Pulmonary artery endothelial cell (primary cell): ENCODE data around the gene GSTA5. TPM values are rescaled to one million over a fixed set of nuclear protein-coding genes. Genes with fewer than 3 reads are reported as not detected.
"Not testable (repeated sequence)": the region's sequence is repeated elsewhere in the genome, so short reads cannot be mapped to it uniquely, and the experiment has no call there.

ENCODE experiments used
- DNase-seq: peaks from one replicate; pipeline ENCODE4 v3.0.0-alpha.2; 2011; ENCODE audit warnings: low read depth, low spot score
- total RNA-seq: library from RNA; depleted of rRNA; stranded (reverse); fragments of >200 nt; gene quantifications from 2 replicates; pipeline ENCODE4 v1.2.3, GENCODE V29; 2014

GSTA5 gene
- not detected in 2 replicates for total RNA-seq

DNA sequence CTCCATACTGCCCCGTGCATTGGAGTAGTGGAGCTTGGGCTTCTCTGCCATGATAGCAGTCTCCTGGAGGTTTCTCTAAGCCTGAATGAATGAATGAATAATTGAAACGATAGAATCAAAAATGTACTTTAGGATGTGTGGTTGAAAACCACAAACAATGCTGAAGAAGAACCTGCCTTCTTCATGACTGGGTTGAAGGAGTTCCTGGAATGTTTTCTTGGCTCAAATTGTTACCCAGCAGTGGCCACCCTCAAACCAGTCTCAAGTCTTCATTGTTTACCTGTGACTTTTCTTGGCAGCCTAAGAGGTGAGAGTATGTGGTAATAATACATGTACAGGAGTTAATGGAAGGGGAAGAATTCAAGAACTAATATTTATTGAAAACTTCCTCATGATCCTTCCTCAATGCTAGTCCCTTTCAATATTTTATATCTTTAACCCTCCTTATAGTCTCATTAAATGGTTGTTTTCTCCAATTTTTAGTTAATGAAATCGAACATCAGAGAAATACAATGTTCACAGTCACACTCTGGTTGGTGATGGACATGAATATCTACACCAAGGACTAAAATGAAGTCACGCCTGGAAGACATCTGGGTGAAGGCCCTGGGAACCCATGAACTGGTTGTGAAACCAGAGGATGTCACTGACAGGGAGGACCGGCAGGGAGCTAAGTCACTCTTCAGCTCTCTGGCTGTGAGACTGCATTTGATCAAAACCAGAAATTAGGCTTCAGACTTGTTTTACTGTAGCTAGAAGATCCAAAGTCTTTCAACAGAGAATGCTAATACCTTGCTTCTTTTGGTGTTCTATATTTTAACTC, at the start of gene GSTA5:
GSTA5 (minus strand) TSS at position 51 of the 823 bp plus-strand sequence.
- no peak for DNase-seq

DNA sequence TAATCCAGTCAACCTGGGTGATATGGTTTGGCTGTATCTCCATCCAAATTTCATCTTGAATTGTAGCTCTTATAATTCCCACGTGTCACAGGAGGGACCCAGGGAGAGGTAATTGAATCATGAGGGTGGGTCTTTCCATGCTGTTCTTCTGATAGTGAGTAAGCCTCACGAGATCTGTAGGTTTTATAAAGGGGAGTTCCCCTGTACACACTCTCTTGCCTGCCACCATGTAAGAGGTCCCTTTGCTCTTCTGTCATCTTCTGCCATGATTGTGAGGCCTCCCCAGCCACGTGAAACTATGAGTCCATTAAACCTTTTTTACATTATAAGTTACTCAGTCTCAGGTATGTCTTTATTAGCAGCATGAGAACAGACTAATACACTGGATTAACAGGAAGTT, 49.4 kb upstream of the GSTA5 start:
- DNase-seq, result no peak

DNA sequence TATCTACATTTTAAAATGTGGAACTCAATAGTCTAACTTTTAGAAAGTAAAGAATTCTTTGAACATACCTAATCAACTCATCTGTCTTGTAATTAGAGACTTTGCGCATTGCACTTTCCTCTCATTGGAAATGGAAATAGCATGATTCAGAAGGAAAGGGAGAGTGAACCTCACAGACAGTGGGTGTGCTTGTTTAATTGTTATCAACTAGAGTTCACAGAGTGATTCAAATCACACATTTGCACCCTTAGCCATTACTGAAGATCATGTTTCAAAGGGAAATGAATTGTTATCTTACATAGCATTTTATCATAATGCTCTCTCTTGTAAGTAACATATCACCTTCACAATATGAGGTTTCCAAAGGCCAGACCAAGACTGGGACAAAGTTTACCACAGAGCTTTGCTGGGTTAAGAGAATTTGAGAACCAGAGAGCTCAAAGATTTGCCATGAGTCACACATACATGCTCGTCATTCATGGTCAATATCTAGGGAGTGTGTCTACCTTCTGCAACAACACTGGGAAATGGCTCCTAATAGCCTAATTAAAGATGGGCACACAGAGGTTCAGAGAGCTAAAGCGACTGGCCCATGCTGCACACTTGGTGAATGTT, 47.4 kb upstream of the GSTA5 start:
- no peak for DNase-seq

DNA sequence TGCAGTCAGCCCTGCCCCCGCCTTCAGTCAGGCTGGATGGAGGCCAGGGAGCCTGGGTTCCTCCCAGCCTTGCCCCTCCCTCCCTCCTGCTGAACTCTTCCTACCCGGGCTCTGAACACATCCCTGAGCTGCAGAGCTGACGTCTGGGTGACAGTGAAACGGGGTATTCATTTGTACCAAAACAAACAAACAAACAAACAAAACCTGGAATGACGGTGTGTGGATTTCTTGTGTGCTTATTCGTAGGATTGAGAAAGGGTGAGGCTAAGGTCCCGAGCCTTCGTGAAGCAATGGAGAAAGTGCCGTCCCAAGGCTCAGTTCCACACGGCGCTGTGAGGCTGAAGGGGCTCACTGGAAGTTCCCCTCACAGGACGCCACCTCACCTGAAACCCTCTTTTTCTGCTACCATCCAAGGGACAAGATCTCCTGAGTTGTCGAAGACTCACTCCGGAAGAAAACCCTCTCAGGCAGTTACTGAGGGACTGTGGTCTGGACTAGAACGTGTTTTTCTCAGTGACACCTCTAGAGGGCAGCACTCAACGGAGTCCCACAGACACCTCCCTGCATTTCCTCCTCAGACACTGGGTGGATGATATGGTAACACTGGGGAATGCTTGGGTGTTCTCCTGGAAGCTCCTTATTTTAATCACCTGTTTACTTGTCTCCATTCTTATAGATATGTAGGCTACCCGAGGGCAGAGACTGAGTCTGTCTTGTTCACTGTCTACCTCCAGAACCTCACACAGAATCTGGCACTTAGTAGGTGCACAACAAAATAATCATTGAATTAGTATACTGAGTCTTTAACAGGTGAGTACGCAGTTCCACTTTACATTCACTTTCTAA, 41.6 kb upstream of the GSTA5 start:
- peak; percentile 11 for DNase-seq

DNA sequence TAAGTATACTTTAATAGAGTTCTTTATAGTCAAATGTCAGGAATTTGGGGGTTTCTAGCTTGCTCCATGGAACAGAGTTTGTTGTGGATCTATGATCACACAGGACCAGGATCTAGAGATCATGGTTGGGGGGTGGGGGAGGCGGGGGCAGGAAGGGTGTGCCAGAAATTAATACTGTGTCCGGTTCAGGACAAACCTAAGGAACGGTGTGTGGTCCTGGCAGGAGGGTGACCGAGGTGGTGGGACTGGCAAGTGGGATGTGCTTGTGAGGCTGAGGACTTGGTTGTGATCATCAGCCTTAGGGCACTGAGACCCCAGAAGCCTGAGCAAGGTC, 41.0 kb upstream of the GSTA5 start:
- no peak for DNase-seq

DNA sequence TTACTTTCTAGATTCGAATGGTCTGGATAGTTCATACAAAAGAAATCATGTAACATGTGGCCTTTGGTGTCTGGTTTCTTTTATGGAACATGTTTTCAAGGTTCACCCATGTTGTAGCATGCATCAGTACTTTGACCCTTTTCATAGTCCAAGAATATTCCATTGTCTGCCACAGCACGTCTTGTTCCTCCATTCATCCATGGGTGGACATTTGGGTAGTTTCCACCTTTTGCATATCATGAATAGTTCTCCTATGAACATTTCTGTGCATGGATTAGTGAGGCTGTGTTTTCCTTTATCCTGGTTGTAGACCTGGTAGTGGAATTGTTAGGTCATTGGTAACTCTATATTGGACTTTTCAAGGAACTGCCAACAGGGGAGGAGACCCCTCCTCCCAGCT, 37.2 kb upstream of the GSTA5 start:
- DNase-seq, result no peak

DNA sequence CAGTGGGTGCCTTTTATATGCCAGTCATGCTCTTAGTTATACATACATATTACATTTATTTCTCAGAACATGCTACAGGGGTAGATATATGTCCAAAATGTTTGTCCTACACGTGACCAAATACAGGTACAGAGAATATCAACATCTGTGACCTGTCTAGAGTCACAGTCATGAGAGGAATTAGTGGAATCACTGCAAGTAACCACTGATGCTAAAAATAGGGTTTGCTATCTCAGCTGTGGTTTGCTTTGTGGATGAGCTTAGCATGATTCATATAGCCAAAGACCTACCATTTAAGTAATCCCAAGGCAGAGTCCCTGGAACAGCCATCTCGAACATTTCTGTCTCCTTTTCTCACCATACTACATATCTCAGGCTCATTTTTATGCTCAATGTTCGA, 36.6 kb upstream of the GSTA5 start:
- no peak for DNase-seq

DNA sequence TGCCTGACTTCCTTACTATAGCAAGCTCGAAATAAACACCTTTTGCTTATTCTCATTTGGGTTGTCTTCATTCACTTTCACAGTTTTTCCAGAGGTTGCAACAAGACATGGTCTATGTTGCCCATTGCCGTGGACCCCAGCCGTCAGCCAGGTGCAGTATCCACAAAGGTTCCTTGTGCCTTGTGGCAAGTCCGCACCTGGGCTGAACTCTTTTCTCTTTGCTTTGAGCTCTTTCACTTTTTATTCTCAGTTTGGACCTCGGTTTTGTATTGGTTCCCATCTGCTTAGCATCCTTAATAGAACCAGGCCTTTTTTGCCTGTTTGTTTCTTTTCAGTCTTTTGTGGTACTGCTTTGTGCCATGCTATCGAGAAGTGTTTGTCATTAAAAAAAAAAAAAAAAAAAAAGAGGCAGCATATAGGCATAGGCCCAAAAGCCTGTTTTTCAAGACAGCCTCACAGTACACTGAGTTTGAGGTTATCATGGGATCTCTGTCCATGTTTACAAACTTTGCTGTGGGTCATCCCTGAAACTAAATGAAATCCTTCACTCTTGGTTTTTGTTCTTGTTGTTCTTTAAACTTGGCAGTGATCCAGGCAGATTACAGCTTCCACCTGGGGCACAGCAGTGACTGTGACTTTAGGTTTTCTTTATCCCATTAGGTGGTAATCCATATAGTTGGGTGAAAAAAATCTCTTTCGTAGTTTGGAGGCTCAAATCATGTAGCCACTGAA, 35.6 kb upstream of the GSTA5 start:
- no peak for DNase-seq

DNA sequence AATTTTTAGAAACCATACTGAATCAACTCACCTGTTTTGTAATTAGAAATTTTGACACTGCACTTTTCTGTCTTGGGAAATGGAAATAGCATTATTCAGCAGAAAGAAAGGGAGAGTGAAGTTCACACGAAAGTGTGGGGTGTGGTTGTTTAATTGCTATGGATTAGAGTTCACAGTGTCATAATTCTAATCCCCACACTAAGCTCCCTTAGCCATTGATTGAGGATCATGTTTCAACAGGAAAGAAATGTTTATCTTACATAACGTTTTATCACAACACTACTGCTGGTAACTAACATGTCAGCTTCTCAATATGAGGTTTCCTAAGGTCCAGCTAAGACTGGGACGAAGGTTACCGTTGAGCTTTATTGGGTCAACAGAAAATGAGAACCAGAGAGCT, 31.4 kb upstream of the GSTA5 start:
- no peak for DNase-seq

DNA sequence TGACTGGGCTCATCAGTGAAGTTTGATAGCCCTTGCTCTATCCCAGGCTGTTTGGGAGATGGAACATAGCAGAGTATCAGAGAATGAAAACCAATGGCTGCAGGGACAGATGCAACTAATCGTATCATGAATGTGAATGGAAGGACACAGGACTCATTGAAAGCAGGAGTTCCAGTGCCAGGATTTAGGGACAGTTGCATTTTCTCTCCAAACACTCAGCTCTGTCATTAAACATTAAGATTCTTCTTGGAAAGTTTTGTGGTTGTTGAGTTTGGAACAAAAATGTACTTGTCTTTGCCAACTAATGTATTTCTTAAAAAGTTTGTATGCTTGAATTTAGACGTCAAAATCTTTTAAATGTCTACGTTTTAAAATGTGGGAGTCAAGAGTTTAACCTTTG, 31.0 kb upstream of the GSTA5 start:
- DNase-seq, result no peak

DNA sequence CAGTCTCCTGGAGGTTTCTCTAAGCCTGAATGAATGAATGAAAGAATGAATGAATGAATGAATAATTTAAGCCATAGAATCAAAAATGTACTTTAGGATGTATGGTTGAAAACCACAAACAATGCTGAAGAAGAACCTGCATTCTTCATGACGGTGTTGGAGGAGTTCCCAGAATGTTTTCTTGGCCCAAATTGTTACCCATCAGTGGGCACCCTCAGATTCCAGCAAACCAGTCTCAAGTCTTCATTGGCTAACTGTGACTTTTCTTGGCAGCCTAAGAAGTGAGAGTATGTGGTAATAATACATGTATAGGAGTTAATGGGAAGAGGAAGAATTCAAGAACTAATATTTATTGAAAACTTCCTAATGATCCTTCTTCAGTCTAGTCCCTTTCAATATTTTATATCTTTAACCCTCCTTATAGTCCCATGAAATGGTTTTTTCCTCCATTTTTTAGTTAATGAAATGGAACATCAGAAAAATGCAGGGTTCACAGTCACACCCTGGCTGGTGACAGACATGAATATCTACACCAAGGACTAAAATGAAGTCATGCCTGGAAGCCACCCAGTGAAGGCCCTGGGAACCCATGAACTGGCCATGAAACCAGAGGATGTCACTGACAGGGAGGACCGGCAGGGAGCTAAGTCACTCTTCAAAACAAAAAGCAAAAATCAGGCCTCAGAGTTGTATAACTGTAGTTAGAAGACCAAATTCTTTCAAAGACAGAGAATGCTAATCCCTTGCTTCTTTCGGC, 29.9 kb upstream of the GSTA5 start:
- DNase-seq, result not testable (repeated sequence)

DNA sequence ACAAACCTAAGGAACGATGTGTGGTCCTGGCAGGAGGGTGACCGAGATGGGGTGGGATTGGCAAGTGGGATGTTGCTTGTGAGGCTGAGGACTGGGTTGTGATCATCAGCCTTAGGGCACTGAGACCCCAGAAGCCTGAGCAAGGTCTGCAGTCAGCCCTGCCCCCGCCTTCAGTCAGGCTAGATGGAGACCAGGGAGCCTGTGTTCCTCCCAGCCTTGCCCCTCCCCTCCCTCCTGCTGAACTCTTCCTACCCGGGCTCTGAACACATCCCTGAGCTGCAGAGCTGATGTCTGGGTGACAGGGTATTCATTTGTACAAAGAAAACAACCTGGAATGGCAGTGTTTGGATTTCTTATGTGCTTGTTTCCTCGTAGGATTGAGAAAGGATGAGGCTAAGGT, 28.3 kb upstream of the GSTA5 start:
- not testable (repeated sequence) for DNase-seq

DNA sequence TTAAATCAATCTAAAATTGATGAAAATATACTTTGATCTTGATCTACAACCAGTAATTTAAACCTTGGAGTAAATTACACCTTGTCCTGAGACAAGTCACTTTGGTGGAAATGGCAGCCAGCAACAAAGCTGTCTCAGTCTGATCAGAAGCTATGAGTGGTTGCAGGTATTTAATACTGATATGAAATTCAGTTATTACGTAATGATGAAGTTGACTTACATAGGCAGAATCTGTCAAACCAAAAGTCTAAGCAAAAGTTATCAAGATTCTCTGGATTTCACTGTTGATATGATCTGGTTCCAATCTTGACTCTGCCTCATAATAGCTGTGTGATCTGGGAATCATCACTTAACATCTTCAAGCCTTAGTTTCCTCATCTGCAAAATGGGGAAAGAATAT, 27.6 kb upstream of the GSTA5 start:
- no peak for DNase-seq

DNA sequence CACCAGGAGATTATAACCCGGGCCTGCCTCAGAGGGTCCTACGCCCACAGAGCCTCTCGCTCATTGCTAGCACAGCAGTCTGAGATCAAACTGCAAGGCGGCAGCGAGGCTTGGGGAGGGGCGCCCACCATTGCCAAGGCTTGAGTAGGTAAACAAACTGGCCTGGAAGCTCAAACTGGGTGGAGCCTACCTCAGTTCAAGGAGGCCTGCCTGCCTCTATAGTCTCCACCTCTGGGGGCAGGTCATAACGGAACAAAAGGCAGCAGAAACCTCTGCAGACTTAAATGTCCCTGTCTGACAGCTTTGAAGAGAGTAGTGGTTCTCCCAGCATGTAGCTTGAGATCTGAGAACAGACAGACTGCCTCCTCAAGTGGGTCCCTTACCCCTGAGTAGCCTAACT, 20.5 kb upstream of the GSTA5 start:
- not testable (repeated sequence) for DNase-seq

DNA sequence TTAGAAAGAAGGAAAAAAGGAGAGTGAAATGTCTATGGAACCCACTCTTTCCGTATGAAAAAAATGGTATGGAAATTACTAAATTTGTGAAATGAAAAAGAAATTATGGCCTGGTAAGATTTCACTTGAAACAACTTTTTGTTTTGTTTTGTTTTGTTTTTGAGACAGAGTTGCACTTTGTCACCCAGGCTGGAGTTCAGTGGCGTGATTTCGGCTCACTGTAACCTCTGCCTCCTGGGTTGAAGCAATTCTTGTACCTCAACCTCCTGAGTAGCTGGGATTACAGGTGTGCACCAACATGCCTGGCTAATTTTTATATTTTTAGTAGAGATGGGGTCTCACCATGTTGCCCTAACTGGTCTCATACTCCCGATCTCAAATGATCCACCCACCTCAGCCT, 17.8 kb upstream of the GSTA5 start:
- DNase-seq, result no peak

DNA sequence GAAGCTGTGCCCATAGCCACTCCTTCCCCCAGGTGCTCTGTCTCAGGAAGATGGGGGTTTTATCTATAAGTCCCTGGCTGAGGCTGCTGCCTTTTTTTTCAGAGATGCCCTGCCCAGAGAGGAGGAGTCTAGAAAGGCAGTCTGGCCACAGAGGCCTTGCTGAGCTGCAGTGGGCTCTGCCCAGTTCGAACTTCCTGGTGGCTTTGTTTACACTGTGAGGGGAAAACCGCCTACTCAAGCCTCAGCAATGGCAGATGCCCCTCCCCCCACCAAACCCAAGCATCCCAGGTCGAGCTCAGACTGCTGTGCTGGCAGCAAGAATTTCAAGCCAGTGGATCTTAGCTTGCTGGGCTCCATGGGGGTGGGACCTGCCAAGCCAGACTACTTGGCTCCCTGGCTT, 15.5 kb upstream of the GSTA5 start:
- not testable (repeated sequence) for DNase-seq

DNA sequence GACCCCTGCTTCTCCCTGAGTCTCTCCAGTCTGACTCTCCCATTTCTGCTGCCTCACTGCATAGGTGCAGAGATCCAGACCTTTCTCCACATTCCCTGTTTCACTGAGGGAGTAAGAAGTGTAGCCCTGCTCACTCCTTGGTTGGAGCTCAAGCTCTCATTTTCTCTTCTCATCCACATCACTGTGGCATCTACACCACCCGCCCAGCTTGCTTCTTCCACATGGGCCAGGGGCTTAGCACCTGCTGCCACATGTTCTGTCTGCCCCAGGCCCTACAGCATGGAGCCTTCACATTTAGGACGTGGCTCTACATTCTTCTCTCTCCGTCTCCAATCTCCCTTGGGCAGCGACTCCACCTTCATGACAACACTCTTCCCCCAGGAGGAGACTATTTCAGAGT, 8.5 kb upstream of the GSTA5 start:
- DNase-seq, result no peak

DNA sequence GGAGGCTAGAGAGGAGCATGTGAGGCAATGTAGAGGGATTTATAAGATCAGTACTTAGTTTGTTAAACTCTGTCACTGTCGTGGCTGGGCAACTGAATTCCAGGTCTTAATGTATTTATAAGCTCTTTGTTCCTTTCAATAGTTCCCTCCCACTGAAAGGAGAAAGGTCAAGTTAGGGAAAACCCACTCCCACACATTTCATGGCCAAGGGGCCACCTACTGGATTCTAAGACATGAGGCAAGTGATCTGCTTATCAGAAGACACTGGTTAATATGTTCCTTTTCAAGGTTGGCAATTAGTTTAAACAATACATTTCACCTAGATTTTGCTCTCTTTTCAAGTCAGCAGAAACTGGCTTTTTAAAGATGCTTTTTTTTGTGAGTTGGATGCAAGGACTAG, 5.4 kb upstream of the GSTA5 start:
- no peak for DNase-seq

DNA sequence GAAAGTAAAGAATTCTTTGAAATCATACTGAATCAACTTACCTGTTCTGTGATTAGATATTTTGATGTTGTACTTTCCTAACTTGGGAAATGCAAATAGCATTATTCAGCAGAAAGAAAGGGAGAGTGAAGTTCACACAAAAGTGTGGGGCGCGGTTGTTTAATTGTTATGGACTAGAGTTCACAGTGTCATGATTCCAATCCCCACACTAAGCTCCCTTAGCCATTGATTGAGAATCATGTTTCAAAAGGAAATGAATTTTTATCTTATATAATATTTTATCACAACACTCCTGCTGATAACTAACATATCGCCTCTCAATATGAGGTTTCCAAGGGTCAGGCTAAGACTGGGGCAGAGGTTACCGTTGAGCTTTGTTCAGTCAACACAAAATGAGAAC, 3.0 kb upstream of the GSTA5 start:
- no peak for DNase-seq

DNA sequence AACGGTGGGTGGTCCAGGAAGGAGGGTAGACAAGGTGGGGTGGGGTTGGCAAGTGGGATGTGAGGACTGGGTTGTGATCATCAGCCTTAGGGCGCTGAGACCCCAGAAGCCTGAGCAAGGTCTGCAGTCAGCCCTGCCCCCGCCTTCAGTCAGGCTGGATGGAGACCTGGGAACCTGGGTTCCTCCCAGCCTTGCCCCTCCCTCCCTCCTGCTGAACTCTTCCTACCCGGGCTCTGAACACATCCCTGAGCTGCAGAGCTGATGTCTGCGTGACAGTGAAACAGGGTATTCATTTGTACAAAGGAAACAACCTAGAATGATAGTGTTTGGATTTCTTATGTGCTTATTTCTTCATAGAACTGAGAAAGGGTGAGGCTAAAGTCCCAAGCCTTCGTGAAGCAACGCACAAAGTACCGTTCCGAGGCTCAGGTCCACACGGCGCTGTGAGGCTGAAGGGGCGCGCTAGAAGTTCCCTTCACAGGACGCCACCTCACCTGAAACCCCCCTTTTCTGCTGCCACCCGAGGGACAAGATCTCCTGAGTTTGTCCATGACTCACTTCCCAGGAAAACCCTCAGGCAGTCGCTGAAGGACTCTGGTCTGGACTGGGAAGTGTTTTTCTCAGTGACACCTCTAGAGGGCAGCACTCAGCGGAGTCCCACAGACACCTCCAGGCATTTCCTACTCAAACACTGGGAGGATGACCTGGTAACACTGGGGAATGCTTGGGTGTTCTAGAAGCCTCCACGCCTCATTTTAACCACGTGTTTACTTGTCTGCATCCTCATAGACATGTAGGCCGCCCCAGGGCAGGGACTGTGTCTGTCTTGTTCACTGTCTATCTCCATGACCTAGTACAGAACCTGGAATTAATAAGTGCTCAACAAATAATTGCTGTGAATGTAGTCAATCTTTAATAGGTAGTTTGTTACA, 1.2 kb downstream of the GSTA5 start:
- peak; percentile 26 for DNase-seq
